RWPE2 (cell line): ENCODE results near the gene MORC1.

Experiments used
- ATAC-seq: fragments of 200-7000 bp; cut with Tn5 transposase; 3 replicates; pipeline ENCODE4 v1.9.1; 2021; ENCODE audit warnings: low read depth
- DNase-seq: peaks from one replicate; pipeline ENCODE4 v3.0.0-alpha.2; 2020; ENCODE audit warnings: low spot score
- H3K27ac ChIP-seq: fragments of 450-650 bp; 2 replicates; pipeline ENCODE4 v1.5.1; 2017; ENCODE audit warnings: mild to moderate bottlenecking; ENCODE audit not compliant: poor library complexity, severe bottlenecking
- H3K27me3 ChIP-seq: fragments of 250-450 bp; sonication (Bioruptor Pico); 2 replicates; pipeline ENCODE4 v1.5.1; 2021; ENCODE audit warnings: mild to moderate bottlenecking, moderate library complexity; ENCODE audit not compliant: insufficient read depth, poor library complexity, severe bottlenecking
- H3K36me3 ChIP-seq: fragments of 250-450 bp; sonication (Bioruptor Pico); 2 replicates; pipeline ENCODE4 v1.5.1; 2020; ENCODE audit warnings: low read depth, mild to moderate bottlenecking, moderate library complexity
- H3K4me1 ChIP-seq: fragments of 250-450 bp; sonication (Bioruptor Pico); 2 replicates; pipeline ENCODE4 v1.5.1; 2021; ENCODE audit warnings: mild to moderate bottlenecking, moderate library complexity; ENCODE audit not compliant: insufficient read depth, poor library complexity, severe bottlenecking
- H3K4me3 ChIP-seq: fragments of 250-450 bp; sonication (Bioruptor Pico); 2 replicates; pipeline ENCODE4 v1.5.1; 2021; ENCODE audit warnings: mild to moderate bottlenecking, moderate library complexity; ENCODE audit not compliant: severe bottlenecking
- H3K9me3 ChIP-seq: fragments of 250-450 bp; sonication (Bioruptor Pico); 2 replicates; pipeline ENCODE4 v1.5.1; 2021; ENCODE audit warnings: mild to moderate bottlenecking, moderate library complexity; ENCODE audit not compliant: severe bottlenecking
- TF ChIP-seq, protein P1 (sequence below): fragments of 450-650 bp; IDR thresholded peaks from one replicate; pipeline ENCODE4 v1.5.1; 2017; ENCODE audit warnings: mild to moderate bottlenecking, moderate library complexity; ENCODE audit not compliant: poor library complexity, severe bottlenecking

Gene MORC1, protein sequence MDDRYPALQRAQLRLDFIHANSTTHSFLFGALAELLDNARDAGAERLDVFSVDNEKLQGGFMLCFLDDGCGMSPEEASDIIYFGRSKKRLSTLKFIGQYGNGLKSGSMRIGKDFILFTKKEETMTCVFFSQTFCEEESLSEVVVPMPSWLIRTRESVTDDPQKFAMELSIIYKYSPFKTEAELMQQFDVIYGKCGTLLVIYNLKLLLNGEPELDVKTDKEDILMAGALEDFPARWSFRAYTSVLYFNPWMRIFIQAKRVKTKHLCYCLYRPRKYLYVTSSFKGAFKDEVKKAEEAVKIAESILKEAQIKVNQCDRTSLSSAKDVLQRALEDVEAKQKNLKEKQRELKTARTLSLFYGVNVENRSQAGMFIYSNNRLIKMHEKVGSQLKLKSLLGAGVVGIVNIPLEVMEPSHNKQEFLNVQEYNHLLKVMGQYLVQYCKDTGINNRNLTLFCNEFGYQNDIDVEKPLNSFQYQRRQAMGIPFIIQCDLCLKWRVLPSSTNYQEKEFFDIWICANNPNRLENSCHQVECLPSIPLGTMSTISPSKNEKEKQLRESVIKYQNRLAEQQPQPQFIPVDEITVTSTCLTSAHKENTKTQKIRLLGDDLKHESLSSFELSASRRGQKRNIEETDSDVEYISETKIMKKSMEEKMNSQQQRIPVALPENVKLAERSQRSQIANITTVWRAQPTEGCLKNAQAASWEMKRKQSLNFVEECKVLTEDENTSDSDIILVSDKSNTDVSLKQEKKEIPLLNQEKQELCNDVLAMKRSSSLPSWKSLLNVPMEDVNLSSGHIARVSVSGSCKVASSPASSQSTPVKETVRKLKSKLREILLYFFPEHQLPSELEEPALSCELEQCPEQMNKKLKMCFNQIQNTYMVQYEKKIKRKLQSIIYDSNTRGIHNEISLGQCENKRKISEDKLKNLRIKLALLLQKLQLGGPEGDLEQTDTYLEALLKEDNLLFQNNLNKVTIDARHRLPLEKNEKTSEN

DNA sequence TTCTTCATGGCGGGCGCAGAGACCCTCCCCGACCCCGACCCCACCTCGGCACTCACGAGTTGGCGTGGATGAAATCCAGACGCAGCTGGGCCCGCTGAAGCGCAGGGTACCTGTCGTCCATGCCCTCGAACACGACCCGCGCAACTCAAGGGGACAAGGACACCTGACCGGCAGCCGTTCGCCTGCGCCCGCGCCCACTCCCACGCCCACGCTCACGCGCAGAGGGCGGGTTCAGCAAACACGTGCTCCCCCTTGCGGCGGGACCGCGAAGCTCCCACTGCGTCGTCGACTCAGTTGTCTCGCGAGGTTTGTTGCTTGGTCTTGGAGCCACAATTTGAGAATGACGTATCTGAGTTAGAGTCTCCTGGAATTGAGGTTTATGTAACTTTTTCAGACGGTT is at the start of gene MORC1:
TSS of gene MORC1 (minus strand) at position 196 of the 400 bp plus-strand sequence. CDS start at position 121, 75 bp downstream.
- TF ChIP-seq, protein P1, sequence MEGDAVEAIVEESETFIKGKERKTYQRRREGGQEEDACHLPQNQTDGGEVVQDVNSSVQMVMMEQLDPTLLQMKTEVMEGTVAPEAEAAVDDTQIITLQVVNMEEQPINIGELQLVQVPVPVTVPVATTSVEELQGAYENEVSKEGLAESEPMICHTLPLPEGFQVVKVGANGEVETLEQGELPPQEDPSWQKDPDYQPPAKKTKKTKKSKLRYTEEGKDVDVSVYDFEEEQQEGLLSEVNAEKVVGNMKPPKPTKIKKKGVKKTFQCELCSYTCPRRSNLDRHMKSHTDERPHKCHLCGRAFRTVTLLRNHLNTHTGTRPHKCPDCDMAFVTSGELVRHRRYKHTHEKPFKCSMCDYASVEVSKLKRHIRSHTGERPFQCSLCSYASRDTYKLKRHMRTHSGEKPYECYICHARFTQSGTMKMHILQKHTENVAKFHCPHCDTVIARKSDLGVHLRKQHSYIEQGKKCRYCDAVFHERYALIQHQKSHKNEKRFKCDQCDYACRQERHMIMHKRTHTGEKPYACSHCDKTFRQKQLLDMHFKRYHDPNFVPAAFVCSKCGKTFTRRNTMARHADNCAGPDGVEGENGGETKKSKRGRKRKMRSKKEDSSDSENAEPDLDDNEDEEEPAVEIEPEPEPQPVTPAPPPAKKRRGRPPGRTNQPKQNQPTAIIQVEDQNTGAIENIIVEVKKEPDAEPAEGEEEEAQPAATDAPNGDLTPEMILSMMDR, result no peak
- Histone ChIP-seq H3K27me3 (peaks cover 9% of the 10 kb centered on the region), H3K36me3 (no peaks in the 10 kb centered on the region), H3K27ac (no peak within 1 kb of the TSS), H3K4me1 (no peaks in the 10 kb centered on the region), H3K9me3 (no peaks in the 10 kb centered on the region), H3K4me3 (no peak within 1 kb of the TSS)
- ATAC-seq, result no peak
- DNase-seq, result peak; percentile 34

DNA sequence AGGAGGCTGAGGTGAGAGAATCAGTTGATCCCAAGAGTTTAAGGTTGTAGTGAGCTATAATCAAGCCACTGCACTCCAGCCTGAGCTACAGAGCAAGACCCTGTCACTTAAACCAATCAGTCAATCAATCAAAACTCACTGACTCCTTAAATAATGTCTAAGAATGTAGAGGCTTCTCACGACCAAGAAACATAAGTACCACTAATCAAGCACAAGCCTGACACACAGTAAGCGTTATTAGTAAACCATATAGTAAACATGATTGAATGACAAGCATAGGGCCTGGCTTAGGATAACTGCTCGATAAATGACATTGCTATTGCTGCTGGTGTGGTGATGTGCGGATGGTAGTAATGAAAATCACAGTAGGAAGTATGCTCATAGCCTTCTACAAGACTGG is 48.0 kb upstream of the MORC1 start:
- TF ChIP-seq, protein P1, result no peak
- ATAC-seq, result no peak
- Histone ChIP-seq H3K36me3 (no peaks in the 10 kb centered on the region), H3K27me3 (no peaks in the 10 kb centered on the region), H3K4me3 (no peak overlapping the region), H3K27ac (no peak overlapping the region), H3K4me1 (no peaks in the 10 kb centered on the region), H3K9me3 (no peaks in the 10 kb centered on the region)
- DNase-seq, result no peak

DNA sequence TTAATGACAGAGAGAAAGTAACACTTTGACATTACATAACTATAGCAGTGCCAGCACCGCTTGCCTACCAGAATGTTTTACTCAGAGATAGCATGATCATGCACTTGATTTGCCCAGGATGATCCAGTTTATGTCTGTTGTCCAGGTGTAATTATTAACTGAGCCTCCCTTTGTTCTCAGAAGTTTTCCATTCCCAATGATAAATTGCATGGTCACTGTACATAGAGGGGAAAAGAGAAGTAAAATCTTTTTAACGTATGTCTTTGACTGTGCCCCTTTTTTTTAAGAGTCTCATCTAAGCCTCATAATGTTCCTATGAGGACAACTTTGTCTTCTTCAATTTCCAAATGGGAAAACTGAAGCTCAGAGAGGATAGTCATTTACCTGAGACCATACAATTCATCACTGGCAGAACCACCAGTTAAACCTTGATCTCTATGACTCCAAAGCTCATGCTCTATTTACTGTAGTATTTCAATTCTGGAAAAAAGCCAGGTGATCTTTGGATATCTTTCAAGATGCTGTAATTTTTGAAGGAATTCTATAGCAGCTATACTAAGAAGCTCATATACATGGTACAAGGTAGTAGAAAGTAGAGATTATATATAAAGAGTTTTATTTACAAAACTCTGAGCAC is 43.7 kb upstream of the MORC1 start:
- H3K9me3 ChIP-seq, result no peaks in the 10 kb centered on the region
- ATAC-seq (no peak), DNase-seq (no peak)
- no peaks in the 10 kb centered on the region for H3K36me3 ChIP-seq
- TF ChIP-seq, protein P1, result no peak
- no peaks in the 10 kb centered on the region for H3K27me3 ChIP-seq
- no peaks in the 10 kb centered on the region for H3K4me1 ChIP-seq
- no peak overlapping the region for H3K4me3 ChIP-seq
- H3K27ac ChIP-seq, result no peak overlapping the region

DNA sequence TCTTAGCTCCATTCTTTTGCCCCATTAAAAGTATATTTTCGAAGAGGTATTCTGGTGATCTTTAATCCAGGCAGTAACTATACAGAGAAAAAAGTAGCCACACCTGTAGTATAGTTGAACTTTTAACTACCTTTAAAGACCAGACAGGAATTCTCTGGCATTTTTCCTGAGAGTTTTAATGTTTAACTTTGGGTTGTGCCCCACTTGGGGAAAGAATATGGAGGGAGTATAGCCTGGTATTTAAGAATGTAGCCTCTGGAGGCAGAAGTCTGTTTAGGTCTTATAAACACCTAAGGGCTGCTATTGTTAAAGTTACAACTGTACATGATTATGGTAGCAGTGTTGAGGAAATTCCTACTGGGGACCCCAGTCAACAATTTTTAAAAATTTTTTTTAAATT is 37.9 kb upstream of the MORC1 start:
- H3K27me3 ChIP-seq, result no peaks in the 10 kb centered on the region
- DNase-seq (no peak), ATAC-seq (no peak)
- H3K4me1 ChIP-seq, result no peaks in the 10 kb centered on the region
- no peak overlapping the region for H3K27ac ChIP-seq
- no peaks in the 10 kb centered on the region for H3K36me3 ChIP-seq
- no peak overlapping the region for H3K4me3 ChIP-seq
- TF ChIP-seq, protein P1, result no peak
- no peaks in the 10 kb centered on the region for H3K9me3 ChIP-seq
